Brain microvascular endothelial cell (primary cell): ENCODE measurements around the gene NTM.

Source experiments
- DNase-seq: peaks from one replicate; pipeline ENCODE4 v3.0.0-alpha.2; 2020
- H3K27ac ChIP-seq: fragments of 250-450 bp; sonication (Bioruptor Pico); 2 replicates; pipeline ENCODE4 v1.5.1; 2020; ENCODE audit warnings: mild to moderate bottlenecking, moderate library complexity
- H3K27me3 ChIP-seq: fragments of 250-450 bp; sonication (Bioruptor Pico); replicated peaks from 2 replicates; pipeline ENCODE4 v1.5.1; 2020; ENCODE audit warnings: mild to moderate bottlenecking
- H3K36me3 ChIP-seq: fragments of 250-450 bp; sonication (Bioruptor Pico); replicated peaks from 2 replicates; pipeline ENCODE4 v1.5.1; 2020; ENCODE audit warnings: mild to moderate bottlenecking
- H3K4me3 ChIP-seq: 2 replicates; pipeline ENCODE4 v1.5.1; 2011; ENCODE audit warnings: low read depth, mild to moderate bottlenecking, control low read depth, low read length, moderate library complexity
- in situ Hi-C: cut with HindIII; loops from 2 replicates; pipeline ENCODE4 v1.10.0; 2017; ENCODE audit warnings: low sequenced_read_pairs, low pct_ligation_motif_present
- TF ChIP-seq, protein P1 (sequence below): IDR thresholded peaks from 2 replicates; pipeline ENCODE4 v1.5.1; 2011; ENCODE audit warnings: low read depth, mild to moderate bottlenecking, moderate library complexity, low read length, control low read depth, inconsistent platforms; ENCODE audit errors: missing control alignments

NTM gene

DNA sequence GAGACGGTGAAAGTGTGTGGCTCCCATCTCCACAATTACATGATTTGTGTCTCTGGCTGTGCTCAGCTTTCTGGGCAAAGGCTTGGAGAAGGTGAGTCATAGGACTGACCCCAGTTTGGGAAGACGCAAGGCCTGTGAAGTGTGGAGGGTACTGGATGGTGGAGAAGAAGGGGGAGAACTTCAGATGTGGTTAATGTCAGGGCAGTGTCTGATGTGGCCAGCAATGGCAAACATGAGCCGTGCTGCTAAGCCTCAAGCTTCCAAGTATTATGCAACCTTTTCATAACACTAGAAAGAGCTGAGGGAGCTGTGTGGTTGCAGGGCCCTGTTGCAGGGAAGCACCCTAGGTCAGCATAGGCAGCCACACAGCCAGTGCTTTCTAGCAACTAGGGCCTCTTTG, 110.9 kb downstream of the NTM start:
- Histone ChIP-seq H3K36me3 (no peaks in the 10 kb centered on the region), H3K27ac (no peak overlapping the region), H3K27me3 (no peaks in the 10 kb centered on the region), H3K4me3 (no peak overlapping the region)
- in situ Hi-C loops: no loop called here
- DNase-seq: no peak
- TF ChIP-seq, protein P1, sequence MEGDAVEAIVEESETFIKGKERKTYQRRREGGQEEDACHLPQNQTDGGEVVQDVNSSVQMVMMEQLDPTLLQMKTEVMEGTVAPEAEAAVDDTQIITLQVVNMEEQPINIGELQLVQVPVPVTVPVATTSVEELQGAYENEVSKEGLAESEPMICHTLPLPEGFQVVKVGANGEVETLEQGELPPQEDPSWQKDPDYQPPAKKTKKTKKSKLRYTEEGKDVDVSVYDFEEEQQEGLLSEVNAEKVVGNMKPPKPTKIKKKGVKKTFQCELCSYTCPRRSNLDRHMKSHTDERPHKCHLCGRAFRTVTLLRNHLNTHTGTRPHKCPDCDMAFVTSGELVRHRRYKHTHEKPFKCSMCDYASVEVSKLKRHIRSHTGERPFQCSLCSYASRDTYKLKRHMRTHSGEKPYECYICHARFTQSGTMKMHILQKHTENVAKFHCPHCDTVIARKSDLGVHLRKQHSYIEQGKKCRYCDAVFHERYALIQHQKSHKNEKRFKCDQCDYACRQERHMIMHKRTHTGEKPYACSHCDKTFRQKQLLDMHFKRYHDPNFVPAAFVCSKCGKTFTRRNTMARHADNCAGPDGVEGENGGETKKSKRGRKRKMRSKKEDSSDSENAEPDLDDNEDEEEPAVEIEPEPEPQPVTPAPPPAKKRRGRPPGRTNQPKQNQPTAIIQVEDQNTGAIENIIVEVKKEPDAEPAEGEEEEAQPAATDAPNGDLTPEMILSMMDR: no peak

DNA sequence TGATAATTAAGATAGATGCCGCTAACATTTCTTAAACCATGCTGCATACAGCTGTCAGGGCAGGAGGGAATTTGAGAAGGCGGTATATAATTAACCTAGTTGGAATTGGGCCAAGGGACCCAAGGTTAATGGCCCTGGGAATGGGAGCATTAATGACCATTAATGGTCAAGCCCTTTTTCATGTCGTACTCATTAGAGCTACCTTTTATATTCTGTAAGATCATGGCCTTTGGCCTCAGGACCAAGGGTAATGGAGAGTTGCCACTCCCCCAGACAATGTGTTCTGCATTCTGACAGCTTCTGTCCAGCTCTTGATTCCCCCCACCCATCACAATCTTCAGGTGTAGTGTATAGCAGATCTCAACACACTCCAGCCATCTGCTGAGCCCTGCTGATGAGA, 111.6 kb downstream of the NTM start:
- H3K4me3 ChIP-seq: no peak overlapping the region
- in situ Hi-C loops: no loop called here
- H3K36me3 ChIP-seq: no peaks in the 10 kb centered on the region
- DNase-seq: no peak
- TF ChIP-seq, protein P1: no peak
- H3K27ac ChIP-seq: no peak overlapping the region
- no peaks in the 10 kb centered on the region for H3K27me3 ChIP-seq

DNA sequence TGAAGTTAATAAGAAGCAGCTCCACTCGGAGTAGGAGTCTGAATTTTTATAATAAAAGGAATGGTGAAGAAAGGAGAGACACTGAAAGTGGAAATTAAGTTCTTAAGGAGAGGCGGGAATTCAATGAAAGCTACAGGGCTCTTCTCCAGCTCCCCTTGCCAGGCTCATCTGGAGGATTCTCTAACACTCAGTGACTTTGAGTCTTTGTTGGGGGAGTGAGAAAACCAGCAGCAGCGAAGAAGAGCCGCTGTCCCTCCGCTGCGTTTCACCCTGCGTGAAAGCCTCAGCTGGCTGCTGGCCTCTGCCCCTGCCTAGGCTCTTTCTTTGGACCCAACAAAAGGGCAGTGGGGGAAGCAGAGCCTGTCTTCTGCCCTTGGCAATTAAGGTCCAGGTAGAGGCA, 113.0 kb downstream of the NTM start:
- Histone ChIP-seq H3K27me3 (no peaks in the 10 kb centered on the region), H3K4me3 (no peak overlapping the region), H3K36me3 (no peaks in the 10 kb centered on the region), H3K27ac (no peak overlapping the region)
- TF ChIP-seq, protein P1: no peak
- in situ Hi-C loops: no loop called here
- no peak for DNase-seq

DNA sequence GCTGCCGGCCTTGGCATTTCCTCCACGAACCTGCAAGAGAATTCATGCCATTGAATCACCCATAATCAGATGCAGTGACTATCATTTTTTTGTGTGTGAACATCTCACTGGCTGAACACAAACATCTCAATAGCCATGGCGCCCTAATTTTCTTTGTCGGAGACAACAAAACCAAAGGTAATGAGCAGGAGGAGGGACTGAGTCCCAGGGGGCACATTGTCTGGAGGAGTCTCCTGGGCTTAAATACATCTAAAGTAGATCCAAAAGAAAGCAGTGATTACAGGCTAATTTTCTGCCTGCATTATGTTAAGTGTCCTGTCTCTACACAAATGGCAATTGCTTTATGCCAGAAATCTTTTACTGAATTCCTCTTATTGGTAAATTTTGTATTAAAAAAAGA, 113.5 kb downstream of the NTM start:
- in situ Hi-C loops: no loop called here
- TF ChIP-seq, protein P1: no peak
- Histone ChIP-seq H3K36me3 (no peaks in the 10 kb centered on the region), H3K4me3 (no peak overlapping the region), H3K27ac (no peak overlapping the region), H3K27me3 (no peaks in the 10 kb centered on the region)
- no peak for DNase-seq

DNA sequence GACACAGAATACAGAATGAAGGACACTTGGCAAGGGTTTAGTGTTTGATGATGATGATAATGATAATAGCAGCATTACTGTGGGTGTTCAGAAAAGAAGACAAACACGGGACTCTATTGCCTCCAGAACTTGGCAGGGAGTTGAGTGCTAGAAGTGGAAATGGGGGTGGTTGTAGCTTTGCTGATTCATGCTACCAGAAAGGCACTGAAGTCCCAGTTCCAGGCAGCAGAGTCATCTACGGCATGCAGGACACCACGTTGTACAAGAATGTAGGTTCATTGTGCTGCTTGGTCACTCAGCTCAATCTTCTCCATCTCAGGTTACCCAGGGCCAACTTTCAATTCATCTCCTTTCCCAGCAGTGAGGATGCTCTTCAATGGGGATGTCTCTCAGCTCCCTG, 115.7 kb downstream of the NTM start:
- in situ Hi-C loops: no loop called here
- TF ChIP-seq, protein P1: no peak
- DNase-seq: peak; percentile 53
- H3K27ac ChIP-seq: no peak overlapping the region
- no peaks in the 10 kb centered on the region for H3K27me3 ChIP-seq
- H3K36me3 ChIP-seq: no peaks in the 10 kb centered on the region
- no peak overlapping the region for H3K4me3 ChIP-seq

DNA sequence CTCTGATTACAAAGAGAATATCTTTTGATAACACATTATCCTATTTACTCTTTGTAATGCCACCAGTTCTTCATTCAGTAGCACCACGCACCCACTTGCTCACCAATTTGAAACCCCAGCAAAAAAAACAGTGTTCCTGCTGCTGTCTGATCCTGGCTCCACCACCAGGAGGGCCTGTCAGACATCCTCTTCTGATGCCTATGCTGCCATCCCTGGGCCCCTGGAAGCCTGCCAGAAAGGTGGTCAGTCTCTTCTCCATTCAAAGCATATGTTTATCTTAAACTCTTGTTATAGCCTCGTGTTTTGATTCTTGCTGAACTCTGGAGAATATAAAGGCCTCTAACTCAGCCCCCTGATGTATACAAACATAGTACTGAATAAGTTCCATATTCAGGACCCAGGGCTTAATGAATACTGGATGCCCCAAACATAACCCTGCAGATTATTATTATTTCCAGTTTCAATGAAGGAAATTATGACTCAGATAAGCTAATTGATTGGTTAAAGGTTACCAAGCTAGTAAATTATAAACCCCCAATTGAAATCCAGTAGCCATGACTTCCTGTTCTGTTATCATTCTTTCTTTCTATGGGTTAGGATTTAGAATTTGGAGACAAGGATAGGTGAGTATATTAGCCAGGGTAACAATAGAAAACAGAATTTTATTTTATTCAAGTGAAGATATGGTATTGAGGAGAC, 116.7 kb downstream of the NTM start:
- H3K27ac ChIP-seq: no peak overlapping the region
- in situ Hi-C loops: no loop called here
- H3K27me3 ChIP-seq: no peaks in the 10 kb centered on the region
- no peak for DNase-seq
- no peak overlapping the region for H3K4me3 ChIP-seq
- TF ChIP-seq, protein P1: no peak
- H3K36me3 ChIP-seq: no peaks in the 10 kb centered on the region
